ENCODE results near the gene MOB2. TPM values are rescaled to one million over a fixed set of nuclear protein-coding genes. Genes with fewer than 3 reads are reported as not detected.

MOB2 gene
- total RNA-seq, 1 donor from 2014 or later = 34.1 TPM

DNA sequence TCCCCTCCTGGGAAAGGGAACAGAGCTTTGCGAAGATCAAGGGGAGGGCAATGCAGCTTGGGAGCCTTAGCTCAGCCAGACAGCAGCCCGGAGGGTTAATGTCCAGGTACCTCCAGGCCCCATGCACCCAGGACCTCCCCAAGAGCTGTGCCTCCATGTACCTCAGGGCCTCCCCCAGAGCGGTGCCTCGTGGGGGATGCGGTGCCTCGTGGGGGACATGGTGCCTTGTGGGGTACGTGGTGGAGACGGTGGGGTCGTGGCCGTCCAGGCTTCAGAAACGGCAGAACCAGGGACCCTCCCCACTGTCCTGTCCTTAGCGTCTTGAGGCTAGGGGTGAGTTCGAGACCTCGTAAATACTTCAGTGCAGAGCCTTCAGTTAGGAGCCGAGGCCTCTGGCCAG lies 63.6 kb downstream of the MOB2 start:
- TF ChIP-seq POLR2A (IDR thresholded peaks at IDR 0.05) = no peak
- no peaks in the 10 kb centered on the region for H3K36me3 ChIP-seq
- H3K4me3 ChIP-seq = no peak overlapping the region
- no peaks in the 10 kb centered on the region for H3K27me3 ChIP-seq
- no peaks in the 10 kb centered on the region for H3K4me1 ChIP-seq
- H3K27ac ChIP-seq = no peak overlapping the region
- H3K9me3 ChIP-seq = peaks cover 13% of the 10 kb centered on the region
- intact Hi-C loops (cut with DNase I) = no loop called here
- no peak for DNase-seq (ENCODE audit: extremely low spot score in 2 of 2)

DNA sequence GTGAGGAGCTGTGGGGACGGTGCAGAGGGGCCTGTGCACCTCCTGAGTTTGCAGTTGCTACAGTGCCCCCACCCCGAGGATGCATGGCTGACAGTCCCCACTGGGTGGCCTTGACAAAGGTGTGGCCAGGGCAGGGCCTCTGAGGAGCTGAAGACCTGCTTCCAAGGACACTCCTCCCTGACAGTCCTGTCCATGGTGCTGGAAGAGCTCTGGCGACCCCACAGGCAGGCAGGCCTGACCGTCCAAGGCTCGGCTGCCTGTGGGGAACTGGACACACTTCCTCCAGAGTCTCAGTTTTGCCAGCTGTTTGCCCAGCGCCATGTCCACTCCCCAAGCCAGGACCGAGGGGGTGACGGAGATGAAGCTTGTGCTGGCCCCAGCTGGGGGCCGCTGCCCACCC lies 64.1 kb downstream of the MOB2 start:
- no peak for TF ChIP-seq POLR2A (IDR thresholded peaks at IDR 0.05)
- TF ChIP-seq, protein P1, sequence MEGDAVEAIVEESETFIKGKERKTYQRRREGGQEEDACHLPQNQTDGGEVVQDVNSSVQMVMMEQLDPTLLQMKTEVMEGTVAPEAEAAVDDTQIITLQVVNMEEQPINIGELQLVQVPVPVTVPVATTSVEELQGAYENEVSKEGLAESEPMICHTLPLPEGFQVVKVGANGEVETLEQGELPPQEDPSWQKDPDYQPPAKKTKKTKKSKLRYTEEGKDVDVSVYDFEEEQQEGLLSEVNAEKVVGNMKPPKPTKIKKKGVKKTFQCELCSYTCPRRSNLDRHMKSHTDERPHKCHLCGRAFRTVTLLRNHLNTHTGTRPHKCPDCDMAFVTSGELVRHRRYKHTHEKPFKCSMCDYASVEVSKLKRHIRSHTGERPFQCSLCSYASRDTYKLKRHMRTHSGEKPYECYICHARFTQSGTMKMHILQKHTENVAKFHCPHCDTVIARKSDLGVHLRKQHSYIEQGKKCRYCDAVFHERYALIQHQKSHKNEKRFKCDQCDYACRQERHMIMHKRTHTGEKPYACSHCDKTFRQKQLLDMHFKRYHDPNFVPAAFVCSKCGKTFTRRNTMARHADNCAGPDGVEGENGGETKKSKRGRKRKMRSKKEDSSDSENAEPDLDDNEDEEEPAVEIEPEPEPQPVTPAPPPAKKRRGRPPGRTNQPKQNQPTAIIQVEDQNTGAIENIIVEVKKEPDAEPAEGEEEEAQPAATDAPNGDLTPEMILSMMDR (IDR thresholded peaks at IDR 0.05) = no peak
- Histone ChIP-seq H3K27ac (no peak overlapping the region), H3K9me3 (peaks cover 17% of the 10 kb centered on the region), H3K4me3 (no peak overlapping the region), H3K4me1 (no peaks in the 10 kb centered on the region), H3K27me3 (no peaks in the 10 kb centered on the region), H3K36me3 (no peaks in the 10 kb centered on the region)
- DNase-seq (ENCODE audit: extremely low spot score in 2 of 2) = no peak
- intact Hi-C loops (cut with DNase I) = no loop called here

DNA sequence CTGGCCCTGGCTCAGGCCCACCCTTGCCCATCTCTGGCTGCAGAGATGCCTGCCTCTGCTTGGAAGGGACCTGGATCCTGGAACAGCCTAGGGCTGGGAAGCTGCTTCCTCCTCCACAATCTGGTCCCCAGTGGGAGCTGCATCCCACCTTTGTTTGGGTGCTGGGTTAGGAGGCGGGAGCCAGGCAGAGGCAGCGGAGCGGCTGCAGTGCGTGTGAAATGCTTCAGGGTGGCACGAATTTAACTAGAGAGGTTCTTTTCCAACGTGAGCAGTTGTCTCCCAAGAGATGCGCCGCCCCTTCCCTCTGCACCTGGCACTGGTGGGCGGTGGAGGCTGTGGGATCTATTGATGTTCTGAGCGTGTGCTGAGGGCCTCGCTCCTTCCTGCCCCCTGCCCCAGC lies 65.3 kb downstream of the MOB2 start:
- Histone ChIP-seq H3K27ac (no peak overlapping the region), H3K4me1 (no peaks in the 10 kb centered on the region), H3K27me3 (no peaks in the 10 kb centered on the region), H3K36me3 (no peaks in the 10 kb centered on the region), H3K4me3 (no peak overlapping the region), H3K9me3 (peaks cover 26% of the 10 kb centered on the region)
- no peak for DNase-seq (ENCODE audit: extremely low spot score in 2 of 2)
- TF ChIP-seq, protein P1 (IDR thresholded peaks at IDR 0.05) = no peak
- TF ChIP-seq POLR2A (IDR thresholded peaks at IDR 0.05) (no peak), POLR2AphosphoS5 (IDR thresholded peaks at IDR 0.05; ENCODE audit: insufficient read depth in 1 of 2, low read depth in 1 of 2) (no peak)
- intact Hi-C loops (cut with DNase I) = no loop called here

DNA sequence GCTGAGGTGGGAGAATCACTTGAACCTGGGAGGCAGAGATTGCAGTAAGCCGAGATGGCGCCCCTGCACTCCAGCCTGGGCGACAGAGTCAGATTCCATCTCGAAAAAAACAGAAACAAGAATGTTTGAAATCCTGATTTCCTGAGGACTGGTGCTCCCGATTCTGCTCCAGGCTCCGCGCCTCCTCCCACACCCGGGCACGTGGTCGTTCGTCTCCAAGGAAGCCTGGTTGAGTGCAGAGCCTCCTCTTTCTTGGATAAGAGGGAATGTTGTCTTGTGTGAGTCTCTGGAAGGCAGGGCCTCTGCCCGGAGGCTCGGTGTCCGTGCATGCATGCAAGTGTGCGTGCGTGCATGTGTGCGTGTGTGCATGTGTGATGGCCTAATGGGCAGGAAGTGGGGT lies 66.8 kb downstream of the MOB2 start:
- Histone ChIP-seq H3K4me1 (no peaks in the 10 kb centered on the region), H3K4me3 (no peak overlapping the region), H3K27me3 (no peaks in the 10 kb centered on the region), H3K27ac (no peak overlapping the region), H3K36me3 (no peaks in the 10 kb centered on the region), H3K9me3 (peaks cover 28% of the 10 kb centered on the region)
- TF ChIP-seq, protein P1 (IDR thresholded peaks at IDR 0.05) = no peak
- TF ChIP-seq POLR2A (IDR thresholded peaks at IDR 0.05) (no peak), POLR2AphosphoS5 (IDR thresholded peaks at IDR 0.05; ENCODE audit: insufficient read depth in 1 of 2, low read depth in 1 of 2) (no peak)
- intact Hi-C loops (cut with DNase I) = no loop called here
- DNase-seq (ENCODE audit: extremely low spot score in 2 of 2) = no peak

Other genes with a start within 250 kb of the MOB2 start
- 52.5 TPM for gene TOLLIP, start 177.1 kb downstream of the MOB2 start, total RNA-seq
- 3.9 TPM for gene BRSK2, start 96.8 kb downstream of the MOB2 start, total RNA-seq
- gene DUSP8, start 85.5 kb upstream of the MOB2 start, total RNA-seq = 2.9 TPM
- gene KRTAP5-1, start 98.5 kb upstream of the MOB2 start, total RNA-seq = not detected
- not detected for gene KRTAP5-2, start 111.5 kb upstream of the MOB2 start, total RNA-seq
- not detected for gene KRTAP5-3, start 121.7 kb upstream of the MOB2 start, total RNA-seq
- not detected for gene KRTAP5-4, start 135.4 kb upstream of the MOB2 start, total RNA-seq
- not detected for gene KRTAP5-5, start 143.0 kb upstream of the MOB2 start, total RNA-seq
- not detected for gene KRTAP5-6, start 210.4 kb upstream of the MOB2 start, total RNA-seq

Measured in vagina (tissue), 2 donors.